Activated T-cell treated with anti-CD3 and anti-CD28 coated beads, Interleukin-2, amount 50 U/mL, for 1 hour (primary cell): ENCODE results near the gene ZNF787.
"Not testable (repeated sequence)": the region's sequence is repeated elsewhere in the genome, so short reads cannot be mapped to it uniquely, and the experiment has no call there.

ENCODE experiments used
- DNase-seq: peaks from one replicate; pipeline ENCODE4 v3.0.0-alpha.2; 2020

ZNF787 gene

DNA sequence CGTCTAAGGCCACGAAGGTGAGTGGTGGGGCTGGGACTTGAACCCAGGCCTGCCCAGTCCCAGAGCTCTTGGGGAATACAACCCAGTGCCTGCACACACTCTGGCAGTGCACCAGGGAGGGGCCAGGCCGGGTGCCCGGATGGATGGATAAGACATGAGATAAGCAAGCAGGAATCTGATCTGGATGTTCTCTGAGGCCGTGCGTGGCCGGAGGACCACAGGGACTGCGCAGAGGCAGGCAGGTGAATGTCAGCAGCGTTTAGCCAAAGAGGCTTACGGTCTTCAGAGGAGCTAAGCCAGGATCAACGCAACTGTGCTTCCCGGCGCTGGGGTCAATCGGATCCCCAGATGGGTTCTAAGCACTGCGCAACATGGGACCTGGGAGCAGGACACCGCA is 1.5 kb downstream of the ZNF787 start:
- DNase-seq: no peak

DNA sequence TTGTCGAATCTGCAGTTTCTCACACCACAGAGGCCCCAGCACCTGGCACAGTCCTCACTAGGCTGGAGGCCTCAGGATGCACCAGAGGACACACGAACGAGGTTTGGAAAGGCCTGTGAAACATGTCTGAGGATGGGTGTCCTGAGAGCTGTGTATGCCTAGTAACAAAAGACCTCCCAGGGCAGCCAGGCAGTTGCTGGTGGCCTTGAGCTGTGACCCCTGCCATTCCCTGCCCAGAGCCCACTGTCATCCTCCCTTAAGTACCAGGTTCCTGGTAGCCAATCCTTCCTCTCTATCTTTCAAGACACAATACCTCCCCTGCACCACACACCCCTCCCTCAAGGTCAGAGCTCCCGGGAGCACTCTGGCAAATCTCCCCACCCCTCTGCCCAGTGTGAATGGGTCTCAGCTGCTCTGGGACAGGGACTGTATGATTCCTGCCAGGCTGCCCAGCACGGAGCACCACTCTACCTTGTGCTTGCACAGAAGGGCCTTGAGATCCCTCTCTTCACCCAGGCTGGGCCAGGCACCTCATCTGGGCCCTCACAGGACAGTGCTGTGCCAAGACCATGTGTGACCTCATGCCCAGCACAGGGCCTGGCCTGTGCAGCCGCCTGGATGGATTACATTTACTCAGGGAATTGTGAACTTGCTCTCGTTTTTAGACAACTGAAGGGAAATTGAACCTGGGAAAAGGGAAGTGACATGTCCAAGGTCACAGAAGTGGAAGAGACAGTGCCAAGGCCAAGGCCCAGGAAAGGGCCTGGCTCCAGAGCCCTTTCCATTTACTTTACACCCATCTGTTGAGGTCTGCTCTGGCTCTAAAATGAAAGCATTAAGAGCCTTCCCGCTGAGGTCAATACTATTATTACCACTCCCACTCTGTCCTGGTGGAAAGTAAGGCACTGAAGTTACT is 2.2 kb downstream of the ZNF787 start:
- no peak for DNase-seq

DNA sequence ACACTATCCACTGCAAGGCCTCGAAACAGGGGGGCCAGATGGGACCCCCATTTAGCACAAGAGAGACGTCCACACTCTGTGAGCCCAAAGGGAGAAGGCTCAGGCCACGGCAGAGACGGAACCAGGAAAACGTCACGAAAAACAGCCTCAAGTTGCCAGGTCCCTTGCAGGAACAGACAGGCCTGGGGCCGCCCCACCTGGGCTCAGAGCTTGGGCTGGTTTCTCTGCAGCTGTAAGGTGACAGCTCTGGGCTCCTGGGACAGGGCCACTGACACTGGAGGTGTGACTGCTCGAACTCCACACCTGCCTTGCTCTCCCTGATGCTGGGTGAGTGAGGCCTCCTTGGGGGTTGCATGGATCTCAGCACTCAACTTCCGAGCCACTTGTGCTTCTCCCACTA is 3.2 kb downstream of the ZNF787 start:
- DNase-seq: no peak

DNA sequence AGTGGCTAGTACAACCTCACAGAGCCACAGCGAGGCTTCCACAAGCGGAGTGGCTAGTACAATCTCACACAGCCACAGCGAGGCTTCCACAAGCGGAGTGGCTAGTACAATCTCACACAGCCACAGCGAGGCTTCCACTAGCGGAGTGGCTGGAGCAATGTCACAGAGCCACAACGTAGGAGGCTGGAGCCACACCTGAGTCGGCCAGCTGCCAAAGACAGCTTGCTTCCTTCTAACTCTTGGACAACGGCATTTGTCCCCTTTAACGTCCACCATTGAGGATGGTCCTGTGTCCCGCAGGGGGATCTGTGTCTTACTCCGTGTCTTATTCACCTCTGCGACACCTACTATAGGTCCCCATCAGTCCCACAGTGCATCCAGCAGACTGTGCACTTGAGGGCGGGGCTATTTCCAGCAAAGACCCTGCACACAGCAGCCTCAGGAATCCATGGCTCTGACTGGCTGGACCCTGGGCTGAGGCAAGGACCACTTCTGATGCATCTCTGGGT is 3.7 kb downstream of the ZNF787 start:
- no peak for DNase-seq

DNA sequence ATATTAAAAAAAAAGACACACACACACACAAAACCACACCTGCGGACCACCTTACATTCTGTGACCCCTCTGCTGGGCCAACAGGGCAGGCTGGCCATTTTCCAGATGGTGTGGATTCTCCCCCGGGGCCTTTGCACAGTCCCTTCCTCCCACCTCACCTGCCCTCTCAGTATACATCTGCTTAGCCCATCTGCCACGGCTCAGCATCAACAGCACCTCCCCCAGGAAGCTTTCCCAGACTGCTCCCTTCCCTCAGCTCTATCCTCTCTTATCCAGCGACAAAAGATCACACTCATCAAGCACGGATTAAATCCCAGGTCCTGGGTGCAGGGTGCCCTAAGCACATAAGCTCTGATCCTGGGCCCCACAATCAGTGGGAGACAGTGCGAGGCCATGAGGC is 4.5 kb downstream of the ZNF787 start:
- DNase-seq: no peak

DNA sequence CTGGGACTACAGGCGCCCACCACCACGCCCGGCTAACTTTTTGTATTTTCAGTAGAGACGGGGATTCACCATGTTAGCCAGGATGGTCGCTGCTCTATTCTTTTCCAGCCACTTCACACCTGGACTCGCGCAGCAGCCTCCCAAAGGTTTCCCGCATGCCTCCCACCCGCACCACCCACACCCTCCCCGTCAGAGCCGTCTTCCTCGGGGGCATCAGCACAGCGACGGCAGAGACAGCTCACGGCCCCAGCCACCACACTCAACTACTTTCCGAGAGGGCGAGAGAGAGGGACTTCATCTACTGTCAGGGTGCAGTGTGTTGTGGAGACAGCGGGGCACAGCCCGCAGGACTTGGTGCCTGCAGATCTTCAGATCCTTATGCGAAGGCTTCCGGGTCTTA is 5.6 kb downstream of the ZNF787 start:
- DNase-seq: no peak

DNA sequence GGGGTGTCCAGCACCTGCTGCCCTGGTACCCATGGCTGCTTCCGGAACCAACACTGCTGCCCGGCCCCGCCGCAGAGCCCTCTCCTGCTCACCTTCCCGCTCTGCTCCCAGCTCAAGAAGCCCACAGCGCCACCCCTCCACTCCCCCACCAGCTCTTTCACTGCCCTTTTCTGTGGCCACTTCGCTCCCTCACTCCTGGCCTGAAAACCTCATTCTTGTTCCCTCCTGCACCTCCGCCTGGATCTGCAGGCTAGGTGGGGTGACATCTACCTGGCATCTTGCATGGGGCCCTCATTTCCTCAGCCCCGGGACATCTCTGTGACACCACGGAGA is 6.4 kb downstream of the ZNF787 start:
- DNase-seq: no peak

DNA sequence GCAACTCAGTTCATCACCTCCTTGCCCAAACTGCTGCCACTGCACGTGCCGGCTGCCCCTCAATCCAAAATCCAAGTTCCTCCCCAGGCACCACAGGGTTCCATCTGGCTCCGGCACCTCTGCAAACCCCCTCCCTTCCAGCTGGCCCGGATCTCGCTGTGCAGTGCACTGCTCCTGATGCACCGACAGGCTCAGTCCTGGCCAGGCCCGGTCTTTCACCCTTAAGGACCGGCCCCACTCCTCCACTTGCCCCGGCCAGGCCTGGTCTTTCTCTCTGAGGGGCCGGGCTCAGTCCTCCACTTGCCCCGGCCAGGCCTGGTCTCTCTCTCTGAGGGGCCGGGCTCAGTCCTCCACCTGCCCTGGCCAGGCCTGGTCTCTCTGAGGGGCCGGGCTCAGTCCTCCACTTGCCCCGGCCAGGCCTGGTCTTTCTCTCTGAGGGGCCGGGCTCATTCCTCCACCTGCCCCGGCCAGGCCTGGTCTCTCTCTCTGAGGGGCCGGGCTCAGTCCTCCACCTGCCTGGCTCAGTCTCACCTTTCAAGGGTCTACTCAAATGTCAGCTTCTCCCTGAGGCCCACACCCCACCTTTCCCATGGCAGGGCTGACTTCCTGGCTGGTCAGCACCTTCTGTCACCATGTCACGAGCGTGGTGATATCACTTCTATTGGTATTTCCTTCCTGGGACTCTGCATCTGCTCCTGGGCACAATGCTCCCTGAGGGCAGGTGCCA is 6.9 kb downstream of the ZNF787 start:
- no peak for DNase-seq

DNA sequence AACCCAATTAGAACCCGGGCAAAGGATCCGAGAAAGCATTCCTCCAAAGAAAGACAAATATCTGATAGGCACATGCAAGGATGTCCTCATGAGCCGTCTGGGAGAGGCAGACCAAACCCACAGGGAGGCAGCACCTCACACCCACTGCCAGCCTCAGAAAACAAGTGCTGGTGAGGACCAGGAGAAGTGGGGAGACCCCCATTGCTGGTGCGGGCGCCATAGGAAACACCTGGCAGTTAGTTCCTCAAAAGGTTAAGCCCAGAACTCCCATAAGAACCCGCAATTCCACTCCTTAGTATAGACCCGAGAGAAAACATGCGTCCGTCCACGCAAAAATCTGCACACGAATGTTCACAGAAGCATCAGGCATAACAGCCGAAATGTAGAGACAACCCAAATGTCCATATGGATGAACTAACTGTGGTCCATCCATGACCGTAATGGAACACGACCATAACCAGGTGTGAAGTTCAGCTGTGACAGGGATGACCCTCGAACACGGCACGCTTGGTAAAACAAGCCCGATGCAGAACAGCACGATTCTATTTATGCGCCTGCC is 7.9 kb downstream of the ZNF787 start:
- no peak for DNase-seq

DNA sequence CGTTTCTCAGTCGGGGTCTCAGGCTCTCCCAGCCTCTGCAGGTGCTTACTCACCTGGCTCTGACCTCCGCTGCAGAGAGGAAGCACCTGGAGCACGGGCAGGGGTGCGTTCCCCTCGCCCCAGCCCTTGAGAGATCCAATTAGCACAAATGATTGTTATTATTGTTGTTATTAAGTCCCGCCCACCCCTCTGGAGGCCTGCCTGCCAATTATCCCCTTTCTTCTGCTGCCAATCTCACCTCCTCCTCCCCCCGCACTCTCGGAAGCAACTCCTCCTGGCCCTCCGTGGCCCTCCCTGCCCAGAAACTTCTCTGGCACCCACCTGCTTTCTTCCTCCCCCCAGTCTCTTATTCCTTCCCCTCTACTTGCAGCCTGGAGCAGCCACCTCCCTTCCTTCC is 8.8 kb downstream of the ZNF787 start:
- DNase-seq: no peak

DNA sequence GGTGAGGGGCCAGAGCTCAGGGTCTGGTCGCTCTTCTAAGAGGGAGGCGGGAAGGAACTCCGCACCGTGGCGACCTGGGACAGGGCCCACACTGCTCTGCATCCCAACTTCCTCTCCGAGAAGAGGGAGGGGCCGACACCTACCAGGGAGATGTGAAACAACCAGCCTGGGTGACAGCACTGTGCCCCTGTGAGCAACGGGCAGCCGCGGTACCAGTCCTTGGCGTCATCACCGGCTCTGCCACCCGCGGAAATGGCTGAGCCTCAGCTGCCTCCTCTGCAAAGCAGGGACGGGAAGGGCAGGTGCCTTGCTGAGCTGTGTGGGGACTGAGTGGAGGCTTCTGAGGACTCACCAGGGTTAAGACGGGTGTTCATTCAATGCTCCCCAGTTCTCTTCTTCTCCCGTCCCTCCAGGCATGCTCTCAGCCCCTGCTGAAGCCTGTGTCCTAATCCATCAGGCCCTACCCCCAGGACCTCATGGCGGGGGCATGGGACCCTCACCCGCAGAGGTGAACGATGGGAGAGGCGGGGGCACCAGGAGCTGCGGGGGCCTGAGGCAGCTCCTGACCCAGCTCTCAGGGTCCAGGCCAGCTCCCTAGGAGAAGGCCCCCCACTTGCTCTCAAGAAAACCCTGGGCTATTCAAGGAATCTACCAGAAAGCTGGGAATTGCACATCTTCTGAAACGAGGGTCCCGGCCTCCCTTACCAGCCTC is 9.3 kb downstream of the ZNF787 start:
- DNase-seq: peak; percentile 52

DNA sequence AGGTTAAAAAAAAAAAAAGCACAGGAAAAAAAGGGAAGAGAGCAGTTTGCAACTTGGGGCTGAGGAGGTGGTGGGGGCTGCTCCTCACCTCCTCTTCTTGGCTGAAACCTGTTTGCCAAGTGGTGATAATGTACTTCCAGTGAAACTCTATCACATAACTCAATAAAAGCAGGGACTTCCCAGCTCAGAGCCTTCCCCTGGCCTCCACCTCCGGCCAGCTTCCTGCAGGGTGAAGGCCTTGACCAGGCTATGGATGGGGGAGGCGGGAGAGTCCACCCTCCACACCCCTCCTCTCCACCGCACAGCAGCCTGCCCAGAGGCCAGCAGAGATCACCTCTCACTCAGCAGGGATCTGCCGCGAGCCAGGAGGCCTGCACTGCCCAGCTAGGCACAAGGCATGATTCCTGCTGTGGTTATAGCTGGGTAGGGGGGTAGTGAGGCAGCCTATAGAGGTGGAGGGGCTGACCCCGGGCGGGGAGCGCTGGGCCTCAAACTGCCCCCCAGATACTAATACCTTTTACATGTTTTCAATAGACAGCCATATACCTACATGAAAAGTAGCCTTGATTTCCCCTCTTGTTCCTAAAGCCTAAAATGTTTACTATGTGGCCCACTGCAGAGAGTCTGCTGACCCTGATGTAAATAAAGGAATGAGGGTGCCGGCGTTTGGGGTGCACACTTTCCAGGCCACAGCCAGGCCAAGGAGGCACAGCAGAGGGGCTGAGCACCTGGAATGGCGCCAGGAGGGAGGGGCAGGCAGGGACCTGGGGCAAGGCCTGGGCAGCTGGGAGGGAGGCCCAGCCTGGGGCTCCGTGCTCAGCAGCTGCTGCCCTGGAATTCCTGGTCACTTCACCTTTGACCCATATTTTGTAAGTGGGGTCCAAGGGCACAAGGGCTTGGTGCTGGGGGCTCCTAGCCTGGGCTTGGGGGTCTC is 10.3 kb downstream of the ZNF787 start:
- DNase-seq: no peak

DNA sequence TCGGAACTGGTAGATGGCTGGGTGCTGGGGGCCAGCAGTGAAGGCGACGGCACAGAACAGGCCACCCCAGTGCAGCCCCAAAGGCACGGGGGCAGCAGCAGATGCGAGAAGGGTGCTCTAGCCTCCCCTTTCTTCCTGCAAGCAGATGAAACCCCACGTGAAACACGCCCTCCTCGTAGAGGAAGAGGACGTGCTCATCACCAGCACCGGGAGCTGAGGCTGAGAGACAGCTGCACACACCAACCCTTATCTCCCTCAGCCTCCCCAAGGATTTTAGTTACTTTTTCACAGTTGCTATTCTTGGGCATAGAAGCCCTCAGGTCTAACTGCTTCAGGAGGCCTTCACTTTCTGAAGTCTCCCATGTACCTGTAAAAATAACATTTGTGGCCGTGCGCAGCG is 11.9 kb downstream of the ZNF787 start:
- no peak for DNase-seq

DNA sequence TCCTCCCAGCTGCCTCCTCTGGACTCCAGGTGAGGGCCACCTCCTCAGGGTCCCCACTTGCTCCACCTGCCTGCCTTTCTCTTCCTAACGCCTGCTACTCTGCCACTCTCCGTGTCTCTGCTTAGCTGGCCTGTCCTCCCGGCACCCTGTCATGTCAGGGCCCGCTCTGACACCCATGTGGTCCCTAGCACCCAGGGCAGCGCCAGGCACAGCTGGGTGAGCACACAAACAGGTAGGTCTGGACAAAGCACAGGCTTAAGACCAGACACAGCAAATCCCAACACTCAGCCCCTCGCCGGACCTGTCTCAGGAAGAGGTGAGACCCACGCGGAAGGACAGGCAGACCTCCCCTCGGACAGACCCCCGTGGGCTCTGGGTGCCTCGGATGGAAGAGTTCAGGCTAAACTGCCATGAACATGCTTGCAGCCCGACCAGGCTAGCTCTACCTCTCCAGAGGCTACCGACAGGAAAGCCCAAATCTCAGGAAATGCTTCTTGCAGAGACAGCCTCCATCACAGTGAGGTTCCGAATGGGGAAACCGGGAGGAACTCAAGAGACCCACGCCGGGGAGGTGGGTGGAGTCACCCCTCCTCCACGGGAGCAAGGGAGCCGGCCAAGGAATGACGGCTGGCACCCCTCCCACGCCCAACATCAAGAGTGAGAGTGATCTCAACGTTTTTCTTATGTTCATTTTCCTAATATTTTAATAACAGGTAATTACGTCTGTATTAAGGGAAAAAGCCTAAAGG is 12.5 kb downstream of the ZNF787 start:
- DNase-seq: no peak

DNA sequence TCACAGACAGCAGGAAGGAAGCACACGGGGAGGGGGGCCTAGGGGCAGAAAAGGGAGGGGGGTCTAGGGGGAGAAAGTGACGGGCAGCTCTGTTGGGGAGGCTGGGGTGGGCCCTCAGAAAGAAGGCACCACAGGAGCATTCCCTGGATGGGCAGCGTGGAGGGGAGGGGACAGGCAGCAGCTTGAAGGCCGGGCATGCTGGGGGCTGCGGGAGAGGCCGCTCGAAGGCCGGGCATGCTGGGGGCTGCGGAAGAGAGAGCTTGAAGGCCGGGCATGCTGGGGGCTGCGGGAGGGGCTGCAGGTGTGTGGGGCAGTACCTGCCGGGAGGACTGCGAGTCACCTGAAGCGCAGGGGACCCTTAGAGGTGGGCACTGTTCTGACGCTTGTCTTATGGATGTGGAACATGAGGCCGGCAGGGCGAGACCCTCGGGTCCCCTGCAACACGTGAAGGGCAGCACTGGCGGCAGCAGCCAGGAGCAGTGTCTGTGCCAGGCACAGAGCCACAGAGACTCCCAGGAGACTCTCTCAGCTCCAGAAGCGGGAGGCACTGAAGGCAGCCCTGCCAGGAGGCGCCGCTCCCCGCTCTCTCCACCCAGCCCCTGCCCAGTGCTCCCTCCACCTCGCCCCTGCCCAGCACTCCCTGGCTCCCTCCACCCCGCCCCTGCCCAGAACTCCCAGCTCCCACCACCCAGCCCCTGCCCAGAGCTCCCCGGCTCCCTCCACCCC is 13.3 kb downstream of the ZNF787 start:
- DNase-seq: no peak

DNA sequence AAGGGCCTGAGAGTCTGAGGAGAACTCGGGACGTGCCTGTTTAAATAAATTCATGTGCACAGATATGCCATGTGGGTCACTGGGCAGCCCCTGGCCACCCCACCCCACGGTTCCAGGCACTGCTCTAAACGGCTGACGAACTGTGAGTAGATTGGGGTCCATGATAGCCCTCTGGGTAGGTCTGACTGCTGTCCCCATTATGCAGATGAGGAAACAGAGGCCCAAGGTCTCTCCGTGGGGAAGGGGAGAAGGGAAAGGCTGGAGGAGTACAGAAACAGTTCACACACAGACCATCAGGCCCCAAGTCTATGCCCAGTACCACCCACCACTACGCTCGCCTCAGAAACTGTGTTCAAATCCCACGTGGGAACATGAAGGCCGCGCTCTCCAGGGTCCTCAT is 14.1 kb downstream of the ZNF787 start:
- DNase-seq: no peak

DNA sequence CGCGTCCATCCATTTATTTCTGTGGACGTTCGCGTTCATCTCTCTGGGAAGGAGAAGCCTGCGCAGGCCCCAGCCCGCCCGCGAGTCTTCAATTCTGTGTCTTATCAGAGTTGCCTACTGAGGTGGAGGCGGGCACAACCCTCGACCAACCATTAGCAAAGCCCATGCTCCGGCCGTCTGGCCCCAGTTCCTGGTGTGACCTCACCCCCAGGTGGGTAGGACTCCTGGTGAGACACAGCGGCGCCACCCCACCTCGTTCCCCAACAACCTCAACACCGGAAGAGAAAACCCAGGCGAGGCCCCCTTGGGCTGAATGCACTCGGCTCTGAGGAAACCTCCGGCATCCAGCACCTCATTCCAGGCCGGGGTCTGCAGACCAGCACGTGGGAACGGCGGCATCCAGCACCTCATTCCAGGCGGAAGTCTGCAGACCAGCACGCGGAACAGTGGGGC is 14.7 kb downstream of the ZNF787 start:
- no peak for DNase-seq

DNA sequence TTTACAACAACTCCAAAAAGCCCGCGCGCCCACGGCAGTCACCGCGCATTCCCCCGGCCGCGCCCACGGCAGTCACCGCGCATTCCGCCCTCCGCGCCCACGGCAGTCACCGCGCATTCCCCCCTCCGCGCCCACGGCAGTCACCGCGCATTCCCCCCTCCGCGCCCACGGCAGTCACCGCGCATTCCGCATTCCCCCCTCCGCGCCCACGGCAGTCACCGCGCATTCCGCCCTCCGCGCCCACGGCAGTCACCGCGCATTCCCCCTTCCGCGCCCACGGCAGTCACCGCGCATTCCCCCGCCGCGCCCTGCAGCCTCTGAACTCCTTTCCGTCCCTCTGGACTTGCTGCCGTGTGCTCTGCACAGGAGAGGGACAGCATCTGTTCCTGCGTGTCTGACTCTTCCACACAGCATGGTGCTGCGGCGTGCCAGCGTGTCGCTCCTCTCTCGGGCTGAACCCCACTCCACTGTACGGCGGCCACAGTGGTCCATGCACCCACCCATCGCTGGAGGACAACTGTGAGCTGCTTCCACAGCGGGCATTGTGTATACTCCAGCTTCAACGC is 15.2 kb downstream of the ZNF787 start:
- DNase-seq: not testable (repeated sequence)

DNA sequence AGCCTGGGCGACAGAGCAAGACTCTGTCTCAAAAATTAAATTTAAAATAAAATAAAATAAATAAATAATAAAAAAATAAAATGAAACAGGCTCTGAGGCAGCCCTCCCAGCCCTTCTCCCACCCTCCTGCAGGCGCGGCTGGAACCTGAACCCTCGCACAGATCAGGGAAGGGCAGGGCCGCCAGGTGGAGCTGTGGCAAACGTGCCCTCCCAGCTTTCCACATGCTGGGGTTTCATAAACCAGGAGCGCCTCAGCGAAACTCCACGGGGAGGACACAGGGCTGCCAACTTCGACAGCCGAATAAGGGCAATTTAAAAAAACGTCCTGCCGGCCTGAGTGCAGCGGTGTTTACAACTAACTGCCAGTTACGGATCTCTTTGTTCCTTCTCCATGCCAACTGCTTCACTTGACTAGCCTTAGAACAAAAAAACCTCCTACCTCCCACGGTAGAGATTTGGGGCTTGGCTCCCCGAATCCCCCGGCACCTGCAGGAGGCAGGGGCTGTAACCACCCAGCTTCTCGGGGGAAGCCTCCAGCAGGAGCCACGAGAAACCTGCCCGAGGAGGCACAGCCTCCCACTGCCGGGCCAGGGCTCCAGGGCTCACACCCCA is 15.9 kb downstream of the ZNF787 start:
- peak; percentile 69 for DNase-seq

DNA sequence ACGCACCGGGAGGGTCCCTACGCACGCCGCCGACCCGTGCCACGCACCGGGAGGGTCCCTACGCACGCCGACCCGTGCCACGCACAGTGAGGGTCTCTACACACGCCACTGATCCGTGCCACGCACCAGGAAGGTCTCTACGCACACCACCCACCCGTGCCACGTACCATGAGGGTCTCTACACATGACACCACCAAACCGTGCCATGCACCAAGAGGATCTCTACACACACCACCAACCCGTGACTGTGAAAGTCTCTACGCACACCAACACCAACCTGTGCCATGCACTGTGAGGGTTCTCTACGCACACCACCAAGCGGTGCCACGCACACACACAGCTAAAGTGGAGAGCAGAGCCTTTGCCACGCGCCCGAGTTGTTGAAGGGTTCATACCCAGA is 16.7 kb downstream of the ZNF787 start:
- DNase-seq: no peak
